NCI-H1105 (cell line): ENCODE results near the gene WDR31.
"Not testable (repeated sequence)": the region's sequence is repeated elsewhere in the genome, so short reads cannot be mapped to it uniquely, and the experiment has no call there.

Experiments used
- DNase-seq: peaks from one replicate; lab custom pipeline; 2025; lab: John Stamatoyannopoulos, UW

Gene WDR31

GRCh38 chr9:113296247-113296646 lies 43.8 kb downstream of the WDR31 start:
- DNase-seq = not testable (repeated sequence)

GRCh38 chr9:113293285-113293878 lies 46.7 kb downstream of the WDR31 start:
- no peak for DNase-seq

GRCh38 chr9:113290052-113290607 lies 49.9 kb downstream of the WDR31 start:
- DNase-seq = no peak

- DNase-seq = no peak
Observed at GRCh38 chr9:113289091-113289490, 51.0 kb downstream of the WDR31 start.

GRCh38 chr9:113281356-113281755 lies 58.7 kb downstream of the WDR31 start:
- DNase-seq = no peak

GRCh38 chr9:113278840-113279239 lies 61.2 kb downstream of the WDR31 start:
- no peak for DNase-seq

GRCh38 chr9:113275157-113276131 lies 64.6 kb downstream of the WDR31 start, which contains the start of the genes CDC26 and PRPF4:
Gene CDC26, minus strand, starts transcription at chr9:113275572. Its CDS starts 3,065 bp downstream, at chr9:113272507.
Gene PRPF4, plus strand, starts transcription at chr9:113275658. Its CDS starts 86 bp downstream, at chr9:113275744.
- peak; percentile 96 for DNase-seq

GRCh38 chr9:113274474-113275156 lies 65.5 kb downstream of the WDR31 start:
- peak; percentile 65 for DNase-seq

- no peak for DNase-seq
Observed at GRCh38 chr9:113269871-113270270, 70.2 kb downstream of the WDR31 start.

- DNase-seq = no peak
Observed at GRCh38 chr9:113269355-113269754, 70.7 kb downstream of the WDR31 start.

- no peak for DNase-seq
Observed at GRCh38 chr9:113267911-113268566, 72.0 kb downstream of the WDR31 start.

- DNase-seq = no peak
Observed at GRCh38 chr9:113266174-113266573, 73.9 kb downstream of the WDR31 start.
